ENCODE measurements around the gene DCAF12.
"Not testable (repeated sequence)": the region's sequence is repeated elsewhere in the genome, so short reads cannot be mapped to it uniquely, and the experiment has no call there.

Gene DCAF12

GRCh38 chr9:34059281-34059680 is 67.2 kb downstream of the DCAF12 start:
- DNase-seq: no peak

GRCh38 chr9:34049630-34050384 is 76.7 kb downstream of the DCAF12 start:
- DNase-seq: peak; percentile 86

GRCh38 chr9:34048727-34049629 is 77.5 kb downstream of the DCAF12 start, which contains the start of gene UBAP2:
TSS of gene UBAP2 (minus strand) at chr9:34048887. CDS start at chr9:34017148, 31,739 bp downstream.
- DNase-seq: peak; percentile 82

- no peak for DNase-seq
Measured at GRCh38 chr9:34047864-34048726, 78.4 kb downstream of the DCAF12 start.

GRCh38 chr9:34046784-34047379 is 79.6 kb downstream of the DCAF12 start:
- DNase-seq: no peak

- no peak for DNase-seq
Measured at GRCh38 chr9:34045903-34046302, 80.6 kb downstream of the DCAF12 start.

- DNase-seq: not testable (repeated sequence)
Measured at GRCh38 chr9:34042074-34042473, 84.4 kb downstream of the DCAF12 start.

- not testable (repeated sequence) for DNase-seq
Measured at GRCh38 chr9:34038851-34039250, 87.6 kb downstream of the DCAF12 start.

GRCh38 chr9:34037626-34038025 is 88.9 kb downstream of the DCAF12 start:
- no peak for DNase-seq

- no peak for DNase-seq
Measured at GRCh38 chr9:34036625-34037024, 89.9 kb downstream of the DCAF12 start.

Measured in NCI-H524 treated with DMSO at 0.1 percent for 48 hours (cell line).